Endodermal cell (in vitro differentiated cells): Measurements from ENCODE around the gene MTHFD2L. TPM values are rescaled to one million over a fixed set of nuclear protein-coding genes. Genes with fewer than 3 reads are reported as not detected.

Experiments
- DNase-seq: peaks from one replicate; pipeline ENCODE4 v3.0.0-alpha.2; 2017
- H3K27ac ChIP-seq: 2 replicates; pipeline ENCODE4 v1.5.1; 2013; ENCODE audit warnings: mild to moderate bottlenecking, low read depth, low read length, moderate library complexity
- H3K27me3 ChIP-seq: 2 replicates; pipeline ENCODE4 v1.6.1; 2013; ENCODE audit warnings: mild to moderate bottlenecking, low read length, moderate library complexity; ENCODE audit not compliant: insufficient read depth, control insufficient read depth, poor library complexity, severe bottlenecking
- H3K36me3 ChIP-seq: 2 replicates; pipeline ENCODE4 v1.7.0; 2013; ENCODE audit warnings: mild to moderate bottlenecking, low read length, moderate library complexity; ENCODE audit not compliant: control insufficient read depth, insufficient read depth
- H3K4me1 ChIP-seq: one replicate; pipeline ENCODE4 v1.7.0; 2013; ENCODE audit warnings: low read length; ENCODE audit not compliant: control insufficient read depth, insufficient read depth
- H3K4me3 ChIP-seq: 2 replicates; pipeline ENCODE4 v1.5.1; 2013; ENCODE audit warnings: mild to moderate bottlenecking, low read length, moderate library complexity
- H3K9ac ChIP-seq: 2 replicates; pipeline ENCODE4 v1.6.1; 2013; ENCODE audit warnings: mild to moderate bottlenecking, low read length, moderate library complexity; ENCODE audit not compliant: poor library complexity, severe bottlenecking; ENCODE audit errors: extremely low read depth
- H3K9me3 ChIP-seq: 2 replicates; pipeline ENCODE4 v1.6.1; 2013; ENCODE audit warnings: mild to moderate bottlenecking, low read length, moderate library complexity; ENCODE audit not compliant: control insufficient read depth
- H3K27ac Mint-ChIP-seq: 2 replicates; pipeline ENCODE4 v1.8.0; 2020; ENCODE audit warnings: mixed read lengths
- H3K27me3 Mint-ChIP-seq: 2 replicates; pipeline ENCODE4 v1.8.0; 2021; ENCODE audit warnings: mild to moderate bottlenecking, mixed read lengths; ENCODE audit not compliant: insufficient read depth
- H3K36me3 Mint-ChIP-seq: 2 replicates; pipeline ENCODE4 v1.8.0; 2020; ENCODE audit warnings: low read depth, mixed read lengths
- H3K4me1 Mint-ChIP-seq: 2 replicates; pipeline ENCODE4 v1.8.0; 2020; ENCODE audit warnings: mixed read lengths
- H3K4me3 Mint-ChIP-seq: 2 replicates; pipeline ENCODE4 v1.8.0; 2020; ENCODE audit warnings: mild to moderate bottlenecking, moderate library complexity, mixed read lengths
- H3K9me3 Mint-ChIP-seq: 2 replicates; pipeline ENCODE4 v1.8.0; 2020; ENCODE audit warnings: mild to moderate bottlenecking, mixed read lengths
- WGBS, 2 experiments: methylation state at CpG; one replicate each; pipeline versions ENCODE4 v1.1.5 to v1.1.7; 2013; ENCODE audit warnings: missing lambda C conversion rate in 2 of 2, mixed read lengths in 1 of 2; ENCODE audit not compliant: insufficient coverage in 1 of 2, insufficient read length in 1 of 2; 5-methylcytosine and 5-hydroxymethylcytosine counted together
- total RNA-seq, 2 donors: library from RNA; stranded (reverse); fragmentation: NEBNext Ultra II Directional in 1 of 2; extraction: Animal tissue kit (Norgen Biotek cat#: 25700) in 1 of 2; gene quantifications; 2 replicates in 1 of 2; 3 replicates in 1 of 2; pipeline ENCODE4 v1.2.1, GENCODE V29; 2021
- TF ChIP-seq, protein P1 (sequence below): fragments of 200-600 bp; sonication (generic); conservative IDR thresholded peaks from 2 replicates; pipeline ENCODE4 v1.5.0; 2021; ENCODE audit warnings: antibody characterized with exemption, mild to moderate bottlenecking

The MTHFD2L gene
- total RNA-seq, 2 donors from 2014 or later: 10.4 to 11.5 TPM

DNA sequence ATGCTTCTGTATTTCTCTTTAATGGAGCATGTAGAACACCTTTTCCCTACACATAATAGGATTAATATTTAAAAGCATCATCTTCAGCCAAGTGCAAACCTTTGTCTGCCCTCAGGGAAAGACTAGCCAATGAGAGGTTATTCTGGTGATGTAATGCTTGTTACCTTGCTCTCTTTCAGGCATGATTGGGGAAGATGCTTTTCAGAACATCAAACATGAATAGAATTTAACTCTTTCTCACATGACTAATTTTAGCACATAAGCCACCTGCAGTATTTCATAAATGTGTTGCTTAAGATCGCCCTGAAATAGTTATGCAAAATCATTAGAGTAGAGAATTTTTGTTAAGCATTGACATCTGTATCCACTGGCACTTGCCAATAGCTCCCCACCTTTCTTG is 139.6 kb downstream of the MTHFD2L start:
- no peak overlapping the region for H3K27ac Mint-ChIP-seq
- no peaks in the 10 kb centered on the region for H3K36me3 Mint-ChIP-seq
- DNase-seq: no peak

DNA sequence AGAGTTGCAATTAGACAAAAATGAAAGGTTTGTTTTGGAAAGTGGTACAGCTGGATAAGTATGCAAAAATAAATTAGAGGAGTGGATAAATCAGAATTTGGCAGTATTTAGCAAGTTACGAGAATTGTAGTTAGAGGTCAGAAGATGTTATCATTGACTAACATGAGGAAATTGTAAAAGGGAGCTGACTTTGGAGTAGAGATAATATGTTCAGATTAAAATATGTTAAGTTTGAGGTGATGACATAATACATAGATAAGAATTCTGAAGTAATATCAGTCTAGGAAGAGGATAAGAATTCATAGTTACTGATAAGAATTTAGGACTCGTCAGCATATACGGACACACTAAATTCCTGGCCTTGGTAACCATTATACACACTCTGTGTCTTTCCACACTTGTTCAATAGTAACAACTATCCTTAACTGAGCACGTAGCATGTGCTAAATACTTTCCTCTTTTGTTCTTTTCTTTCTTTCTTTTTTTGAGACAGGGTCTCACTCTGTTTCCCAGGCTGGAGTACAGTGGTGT is 146.2 kb downstream of the MTHFD2L start:
- Mint-ChIP-seq H3K27me3 (no peaks in the 10 kb centered on the region), H3K27ac (no peak overlapping the region), H3K9me3 (no peaks in the 10 kb centered on the region), H3K36me3 (no peaks in the 10 kb centered on the region), H3K4me3 (no peak overlapping the region), H3K4me1 (no peaks in the 10 kb centered on the region)
- 92 to 95% methylated on average over 3 to 4 of the region's 4 CpGs for WGBS, 2 experiments
- Histone ChIP-seq H3K27me3 (no peaks in the 10 kb centered on the region), H3K4me1 (no peaks in the 10 kb centered on the region), H3K4me3 (no peak overlapping the region), H3K9ac (no peak overlapping the region), H3K36me3 (no peaks in the 10 kb centered on the region), H3K27ac (no peak overlapping the region), H3K9me3 (no peaks in the 10 kb centered on the region)
- TF ChIP-seq, protein P1, sequence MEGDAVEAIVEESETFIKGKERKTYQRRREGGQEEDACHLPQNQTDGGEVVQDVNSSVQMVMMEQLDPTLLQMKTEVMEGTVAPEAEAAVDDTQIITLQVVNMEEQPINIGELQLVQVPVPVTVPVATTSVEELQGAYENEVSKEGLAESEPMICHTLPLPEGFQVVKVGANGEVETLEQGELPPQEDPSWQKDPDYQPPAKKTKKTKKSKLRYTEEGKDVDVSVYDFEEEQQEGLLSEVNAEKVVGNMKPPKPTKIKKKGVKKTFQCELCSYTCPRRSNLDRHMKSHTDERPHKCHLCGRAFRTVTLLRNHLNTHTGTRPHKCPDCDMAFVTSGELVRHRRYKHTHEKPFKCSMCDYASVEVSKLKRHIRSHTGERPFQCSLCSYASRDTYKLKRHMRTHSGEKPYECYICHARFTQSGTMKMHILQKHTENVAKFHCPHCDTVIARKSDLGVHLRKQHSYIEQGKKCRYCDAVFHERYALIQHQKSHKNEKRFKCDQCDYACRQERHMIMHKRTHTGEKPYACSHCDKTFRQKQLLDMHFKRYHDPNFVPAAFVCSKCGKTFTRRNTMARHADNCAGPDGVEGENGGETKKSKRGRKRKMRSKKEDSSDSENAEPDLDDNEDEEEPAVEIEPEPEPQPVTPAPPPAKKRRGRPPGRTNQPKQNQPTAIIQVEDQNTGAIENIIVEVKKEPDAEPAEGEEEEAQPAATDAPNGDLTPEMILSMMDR: no peak
- DNase-seq: no peak

More for the DNA sequence above, 139.6 kb downstream of the MTHFD2L start:
- Histone ChIP-seq H3K27me3 (no peaks in the 10 kb centered on the region), H3K36me3 (no peaks in the 10 kb centered on the region), H3K4me3 (no peak overlapping the region), H3K9me3 (no peaks in the 10 kb centered on the region), H3K27ac (no peak overlapping the region), H3K9ac (no peak overlapping the region), H3K4me1 (no peaks in the 10 kb centered on the region)
- 94% methylated on average over 1 of the region's 1 CpG; no CpG with 5 or more reads in 1 of the 2 experiments for WGBS, 2 experiments
- H3K4me1 Mint-ChIP-seq: no peaks in the 10 kb centered on the region
- H3K4me3 Mint-ChIP-seq: no peak overlapping the region
- H3K27me3 Mint-ChIP-seq: no peaks in the 10 kb centered on the region
- H3K9me3 Mint-ChIP-seq: no peaks in the 10 kb centered on the region
- TF ChIP-seq, protein P1: no peak

DNA sequence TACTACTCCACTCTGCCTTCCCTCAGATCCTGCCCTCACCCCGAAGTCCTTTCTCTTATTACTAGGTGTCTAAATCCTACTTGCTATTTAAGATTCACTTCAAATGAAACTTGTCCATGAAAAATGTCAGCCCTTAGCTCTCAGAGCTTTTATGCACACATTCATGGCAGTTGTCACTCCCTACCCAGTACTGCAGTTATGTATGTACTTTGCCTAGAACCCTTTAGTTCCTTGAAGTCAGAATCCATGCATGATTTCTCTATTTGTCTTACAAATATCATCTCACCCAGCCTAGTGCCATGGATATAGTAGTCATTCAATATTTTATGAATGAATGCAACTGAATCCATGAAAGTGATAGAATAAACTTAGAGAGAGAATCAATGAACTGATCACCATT is 147.1 kb downstream of the MTHFD2L start:
- no peak overlapping the region for H3K27ac Mint-ChIP-seq
- Histone ChIP-seq H3K27ac (no peak overlapping the region), H3K9ac (no peak overlapping the region), H3K4me3 (no peak overlapping the region), H3K36me3 (no peaks in the 10 kb centered on the region), H3K4me1 (no peaks in the 10 kb centered on the region), H3K9me3 (no peaks in the 10 kb centered on the region), H3K27me3 (no peaks in the 10 kb centered on the region)
- no peaks in the 10 kb centered on the region for H3K27me3 Mint-ChIP-seq
- H3K36me3 Mint-ChIP-seq: no peaks in the 10 kb centered on the region
- no peak overlapping the region for H3K4me3 Mint-ChIP-seq
- DNase-seq: no peak
- no peaks in the 10 kb centered on the region for H3K4me1 Mint-ChIP-seq
- WGBS, 2 experiments: 67 to 90% methylated on average over 1 of the region's 1 CpG
- no peaks in the 10 kb centered on the region for H3K9me3 Mint-ChIP-seq
- TF ChIP-seq, protein P1: no peak
